Panc1 (cell line): ENCODE measurements around the gene TMEM132C. TPM values are rescaled to one million over a fixed set of nuclear protein-coding genes. Genes with fewer than 3 reads are reported as not detected.

ENCODE experiments used
- ATAC-seq: fragments of 200-7000 bp; cut with Tn5 transposase; 2 replicates; pipeline ENCODE4 v1.9.1; 2020; ENCODE audit warnings: mild to moderate bottlenecking, moderate library complexity
- BruUV-seq: library from RNA; stranded (reverse); fragments of 400-500 nt; replicated peaks from 2 replicates; lab custom pipeline; 2021; lab: Mats Ljungman, UMichigan
- CTCF ChIA-PET: fragments of 300-600 bp; sonication (Branson Sonifier 250); formaldehyde crosslinking; loops from one replicate; lab custom pipeline; 2022; ENCODE audit warnings: antibody characterized with exemption; lab: Charles Lee
- POLR2A ChIA-PET: fragments of 300-600 bp; sonication (Branson Sonifier 250); formaldehyde crosslinking; loops from one replicate; lab custom pipeline; 2022; ENCODE audit warnings: antibody characterized with exemption; lab: Charles Lee
- DNase-seq: peaks from one replicate; pipeline ENCODE4 v3.0.0-alpha.2; 2010; ENCODE audit warnings: low read depth, low spot score
- H3K27ac ChIP-seq: 2 replicates; pipeline ENCODE4 v1.5.1; 2011; ENCODE audit warnings: mild to moderate bottlenecking, low read length, inconsistent platforms
- H3K27me3 ChIP-seq: fragments of 200-500 bp; sonication (Bioruptor generic); 2 replicates; pipeline ENCODE4 v1.6.0; 2014; ENCODE audit warnings: low read length, inconsistent platforms; ENCODE audit not compliant: control insufficient read depth, insufficient read depth
- H3K36me3 ChIP-seq: fragments of 200-500 bp; sonication (Bioruptor generic); 2 replicates; pipeline ENCODE4 v1.5.1; 2014; ENCODE audit warnings: inconsistent platforms, mild to moderate bottlenecking, low read length, moderate library complexity; ENCODE audit not compliant: control insufficient read depth, insufficient read depth
- H3K4me1 ChIP-seq: 2 replicates; pipeline ENCODE4 v1.5.1; 2011; ENCODE audit warnings: inconsistent platforms, mild to moderate bottlenecking, low read length, moderate library complexity; ENCODE audit not compliant: control insufficient read depth, insufficient read depth
- H3K4me3 ChIP-seq, 2 experiments: 2 replicates each; pipeline ENCODE4 v1.5.1; 2011 to 2012; ENCODE audit warnings: low read depth in 2 of 2, low read length in 2 of 2, mild to moderate bottlenecking in 2 of 2, inconsistent platforms in 1 of 2, moderate library complexity in 1 of 2
- H3K9me3 ChIP-seq: fragments of 200-500 bp; sonication (Bioruptor generic); 2 replicates; pipeline ENCODE4 v1.5.1; 2014; ENCODE audit warnings: low read depth, mild to moderate bottlenecking, inconsistent platforms, low read length, moderate library complexity; ENCODE audit not compliant: control insufficient read depth, insufficient read depth
- CTCF ChIP-seq: fragments of 450-650 bp; IDR thresholded peaks from 2 replicates; pipeline ENCODE4 v1.5.1; 2017; ENCODE audit warnings: mild to moderate bottlenecking
- POLR2AphosphoS5 ChIP-seq: IDR thresholded peaks from 2 replicates; pipeline ENCODE4 v1.6.1; 2012; ENCODE audit warnings: mild to moderate bottlenecking, low read depth, low read length, moderate library complexity
- SIN3A ChIP-seq: IDR thresholded peaks from 2 replicates; pipeline ENCODE4 v1.6.1; 2012; ENCODE audit warnings: low read depth, mild to moderate bottlenecking, low read length, moderate library complexity, borderline replicate concordance; ENCODE audit not compliant: insufficient read depth
- TCF7L2 ChIP-seq: IDR thresholded peaks from 2 replicates; pipeline ENCODE4 v1.6.1; 2011; ENCODE audit warnings: mild to moderate bottlenecking, low read depth, low read length, inconsistent platforms
- in situ Hi-C: cut with HindIII; loops from 2 replicates; pipeline ENCODE4 v1.10.0; 2016; ENCODE audit warnings: low sequenced_read_pairs, low pct_unique_long_range_greater_than_20kb
- intact Hi-C: fragments of 100-400 bp; cut with micrococcal nuclease; formaldehyde crosslinking; loops from one replicate; pipeline ENCODE4 v1.10.0; 2022; ENCODE audit not compliant: unreplicated experiment
- total RNA-seq: library from RNA; stranded (reverse); gene quantifications from one replicate; pipeline ENCODE4 v1.2.1, GENCODE V29; 2021; ENCODE audit not compliant: unreplicated experiment
- TF ChIP-seq, protein P1 (sequence below), 2 experiments: IDR thresholded peaks; 2 replicates each; pipeline ENCODE4 v1.6.1; 2011 to 2012; ENCODE audit warnings: low read depth in 2 of 2, control low read depth in 1 of 2, low read length in 1 of 2, mild to moderate bottlenecking in 1 of 2, moderate library complexity in 1 of 2; ENCODE audit not compliant: insufficient read depth in 1 of 2

TMEM132C gene
- total RNA-seq, 1 experiment from 2014 or later: not detected

DNA sequence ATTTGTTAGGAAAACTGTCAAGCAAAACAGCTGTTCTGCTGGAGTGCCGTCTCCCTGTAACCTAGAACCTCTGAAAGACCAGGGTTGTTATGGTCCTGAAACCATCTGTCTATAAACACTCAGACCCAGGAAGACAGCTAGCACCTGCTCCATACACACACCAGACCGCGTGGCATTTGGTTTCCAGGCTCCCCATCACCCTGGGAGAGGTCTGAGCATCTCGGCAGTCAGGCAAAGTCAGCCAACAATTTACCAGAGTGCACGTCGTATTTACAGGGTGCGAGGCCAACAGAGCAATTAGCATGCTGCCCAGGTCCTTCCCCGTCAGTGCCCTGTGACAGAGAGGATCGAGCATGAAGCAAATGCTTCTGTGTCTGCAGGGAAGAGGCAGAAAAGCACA, 284.3 kb downstream of the TMEM132C start:
- TF ChIP-seq CTCF (no peak), SIN3A (no peak), TCF7L2 (no peak), POLR2AphosphoS5 (no peak)
- TF ChIP-seq, protein P1, sequence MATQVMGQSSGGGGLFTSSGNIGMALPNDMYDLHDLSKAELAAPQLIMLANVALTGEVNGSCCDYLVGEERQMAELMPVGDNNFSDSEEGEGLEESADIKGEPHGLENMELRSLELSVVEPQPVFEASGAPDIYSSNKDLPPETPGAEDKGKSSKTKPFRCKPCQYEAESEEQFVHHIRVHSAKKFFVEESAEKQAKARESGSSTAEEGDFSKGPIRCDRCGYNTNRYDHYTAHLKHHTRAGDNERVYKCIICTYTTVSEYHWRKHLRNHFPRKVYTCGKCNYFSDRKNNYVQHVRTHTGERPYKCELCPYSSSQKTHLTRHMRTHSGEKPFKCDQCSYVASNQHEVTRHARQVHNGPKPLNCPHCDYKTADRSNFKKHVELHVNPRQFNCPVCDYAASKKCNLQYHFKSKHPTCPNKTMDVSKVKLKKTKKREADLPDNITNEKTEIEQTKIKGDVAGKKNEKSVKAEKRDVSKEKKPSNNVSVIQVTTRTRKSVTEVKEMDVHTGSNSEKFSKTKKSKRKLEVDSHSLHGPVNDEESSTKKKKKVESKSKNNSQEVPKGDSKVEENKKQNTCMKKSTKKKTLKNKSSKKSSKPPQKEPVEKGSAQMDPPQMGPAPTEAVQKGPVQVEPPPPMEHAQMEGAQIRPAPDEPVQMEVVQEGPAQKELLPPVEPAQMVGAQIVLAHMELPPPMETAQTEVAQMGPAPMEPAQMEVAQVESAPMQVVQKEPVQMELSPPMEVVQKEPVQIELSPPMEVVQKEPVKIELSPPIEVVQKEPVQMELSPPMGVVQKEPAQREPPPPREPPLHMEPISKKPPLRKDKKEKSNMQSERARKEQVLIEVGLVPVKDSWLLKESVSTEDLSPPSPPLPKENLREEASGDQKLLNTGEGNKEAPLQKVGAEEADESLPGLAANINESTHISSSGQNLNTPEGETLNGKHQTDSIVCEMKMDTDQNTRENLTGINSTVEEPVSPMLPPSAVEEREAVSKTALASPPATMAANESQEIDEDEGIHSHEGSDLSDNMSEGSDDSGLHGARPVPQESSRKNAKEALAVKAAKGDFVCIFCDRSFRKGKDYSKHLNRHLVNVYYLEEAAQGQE (IDR thresholded peaks at IDR 0.05; ENCODE audit: insufficient read depth in 1 of 2, low read depth in 2 of 2, low read length in 1 of 2): no peak

DNA sequence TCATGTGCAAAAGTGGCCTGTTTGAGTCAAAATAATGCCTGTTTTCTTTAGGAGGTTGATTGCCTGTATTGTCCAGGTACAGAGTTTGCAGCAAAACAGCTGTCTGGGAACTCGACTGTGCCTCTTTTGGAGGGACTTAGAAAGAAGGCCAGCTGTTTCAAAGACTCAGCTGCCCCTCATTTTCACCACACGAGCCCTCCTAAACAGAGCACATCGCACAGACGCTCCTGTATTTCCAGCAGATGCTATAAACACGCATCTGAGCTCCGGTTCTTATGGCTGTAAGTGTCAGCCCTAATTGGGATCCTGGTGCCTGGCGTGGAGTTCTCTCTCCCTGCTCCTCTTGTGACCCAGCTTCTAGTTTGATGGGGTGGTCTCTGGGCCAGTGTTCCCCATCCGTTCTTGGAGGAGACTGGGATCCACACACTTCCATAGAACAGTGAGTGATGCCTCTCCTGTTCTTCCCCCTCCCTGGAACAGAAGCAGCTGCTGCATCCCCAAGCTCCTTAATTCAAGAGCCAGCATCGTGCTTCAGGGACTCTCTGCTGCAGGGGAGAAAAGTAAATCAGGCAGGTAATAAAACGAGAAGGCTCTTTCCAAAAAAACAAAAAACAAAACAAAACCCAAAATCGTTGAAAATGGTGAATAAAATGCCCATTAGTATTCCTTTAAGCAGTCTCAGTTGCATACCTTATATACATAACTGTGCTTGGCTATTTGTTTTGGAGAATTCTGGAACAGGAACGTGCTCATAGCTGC, 287.8 kb downstream of the TMEM132C start:
- POLR2A ChIA-PET: no interaction called here
- no peak for TF ChIP-seq POLR2AphosphoS5
- TF ChIP-seq, protein P1 (IDR thresholded peaks at IDR 0.05; ENCODE audit: insufficient read depth in 1 of 2, low read depth in 2 of 2, low read length in 1 of 2): no peak
- no peak for TF ChIP-seq SIN3A
- no peak for TF ChIP-seq CTCF
- TF ChIP-seq TCF7L2: no peak
- CTCF ChIA-PET: no interaction called here
- Histone ChIP-seq H3K36me3 (no peaks in the 10 kb centered on the region), H3K27me3 (peaks cover 2% of the 10 kb centered on the region; the same call in 1 of the 2 replicates), H3K4me3 (no peak overlapping the region), H3K9me3 (no peaks in the 10 kb centered on the region), H3K4me1 (no peaks in the 10 kb centered on the region), H3K27ac (no peak overlapping the region)
- in situ Hi-C loops: no loop called here
- BruUV-seq: no TSS peak
- DNase-seq (no peak), ATAC-seq (no peak)
- intact Hi-C loops: no loop called here

More for the DNA sequence above, 284.3 kb downstream of the TMEM132C start:
- no peaks in the 10 kb centered on the region for H3K36me3 ChIP-seq
- no peak for ATAC-seq
- intact Hi-C loops: no loop called here
- no peaks in the 10 kb centered on the region for H3K4me1 ChIP-seq
- ChIA-PET CTCF (no interaction called here), POLR2A (no interaction called here)
- no peak for DNase-seq
- BruUV-seq: no TSS peak
- no peak overlapping the region for H3K4me3 ChIP-seq
- in situ Hi-C loops: no loop called here
- H3K27ac ChIP-seq: no peak overlapping the region
- H3K9me3 ChIP-seq: no peaks in the 10 kb centered on the region
- peaks cover 2% of the 10 kb centered on the region; the same call in 1 of the 2 replicates for H3K27me3 ChIP-seq
